RWPE2 (cell line): Measurements from ENCODE around the gene RGMA.

Experiments
- ATAC-seq: fragments of 200-7000 bp; cut with Tn5 transposase; 3 replicates; pipeline ENCODE4 v1.9.1; 2021; ENCODE audit warnings: low read depth
- DNase-seq: peaks from one replicate; pipeline ENCODE4 v3.0.0-alpha.2; 2020; ENCODE audit warnings: low spot score
- H3K27ac ChIP-seq: fragments of 450-650 bp; 2 replicates; pipeline ENCODE4 v1.5.1; 2017; ENCODE audit warnings: mild to moderate bottlenecking; ENCODE audit not compliant: poor library complexity, severe bottlenecking
- H3K27me3 ChIP-seq: fragments of 250-450 bp; sonication (Bioruptor Pico); 2 replicates; pipeline ENCODE4 v1.5.1; 2021; ENCODE audit warnings: mild to moderate bottlenecking, moderate library complexity; ENCODE audit not compliant: insufficient read depth, poor library complexity, severe bottlenecking
- H3K36me3 ChIP-seq: fragments of 250-450 bp; sonication (Bioruptor Pico); 2 replicates; pipeline ENCODE4 v1.5.1; 2020; ENCODE audit warnings: low read depth, mild to moderate bottlenecking, moderate library complexity
- H3K4me1 ChIP-seq: fragments of 250-450 bp; sonication (Bioruptor Pico); 2 replicates; pipeline ENCODE4 v1.5.1; 2021; ENCODE audit warnings: mild to moderate bottlenecking, moderate library complexity; ENCODE audit not compliant: insufficient read depth, poor library complexity, severe bottlenecking
- H3K4me3 ChIP-seq: fragments of 250-450 bp; sonication (Bioruptor Pico); 2 replicates; pipeline ENCODE4 v1.5.1; 2021; ENCODE audit warnings: mild to moderate bottlenecking, moderate library complexity; ENCODE audit not compliant: severe bottlenecking
- H3K9me3 ChIP-seq: fragments of 250-450 bp; sonication (Bioruptor Pico); 2 replicates; pipeline ENCODE4 v1.5.1; 2021; ENCODE audit warnings: mild to moderate bottlenecking, moderate library complexity; ENCODE audit not compliant: severe bottlenecking
- TF ChIP-seq, protein P1 (sequence below): fragments of 450-650 bp; IDR thresholded peaks from one replicate; pipeline ENCODE4 v1.5.1; 2017; ENCODE audit warnings: mild to moderate bottlenecking, moderate library complexity; ENCODE audit not compliant: poor library complexity, severe bottlenecking

RGMA gene

DNA sequence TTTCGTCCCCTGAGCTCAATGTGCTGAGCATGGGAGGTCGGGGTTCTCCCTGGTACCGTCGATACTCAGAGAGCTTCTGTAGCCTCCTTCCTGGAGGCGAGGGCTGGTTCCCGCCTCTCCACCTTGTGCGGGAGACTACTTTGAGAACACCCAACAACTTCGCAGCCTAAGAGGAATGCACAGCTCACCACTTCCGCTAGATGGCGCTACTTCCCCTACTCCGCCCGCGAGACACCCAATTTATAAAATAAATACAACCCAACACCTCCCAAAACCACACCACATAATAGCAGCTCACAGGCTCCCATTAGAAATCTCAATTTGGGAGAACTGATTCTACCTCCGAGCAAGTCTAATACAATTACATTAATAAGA is 1.2 kb downstream of the RGMA start:
- no peak overlapping the region for H3K27ac ChIP-seq
- H3K4me3 ChIP-seq, result peak overlapping the region; percentile 25
- H3K9me3 ChIP-seq, result no peaks in the 10 kb centered on the region
- no peaks in the 10 kb centered on the region for H3K36me3 ChIP-seq
- H3K4me1 ChIP-seq, result no peaks in the 10 kb centered on the region
- DNase-seq, result no peak
- H3K27me3 ChIP-seq, result peaks cover 71% of the 10 kb centered on the region
- ATAC-seq, result peak; percentile 61
- TF ChIP-seq, protein P1, sequence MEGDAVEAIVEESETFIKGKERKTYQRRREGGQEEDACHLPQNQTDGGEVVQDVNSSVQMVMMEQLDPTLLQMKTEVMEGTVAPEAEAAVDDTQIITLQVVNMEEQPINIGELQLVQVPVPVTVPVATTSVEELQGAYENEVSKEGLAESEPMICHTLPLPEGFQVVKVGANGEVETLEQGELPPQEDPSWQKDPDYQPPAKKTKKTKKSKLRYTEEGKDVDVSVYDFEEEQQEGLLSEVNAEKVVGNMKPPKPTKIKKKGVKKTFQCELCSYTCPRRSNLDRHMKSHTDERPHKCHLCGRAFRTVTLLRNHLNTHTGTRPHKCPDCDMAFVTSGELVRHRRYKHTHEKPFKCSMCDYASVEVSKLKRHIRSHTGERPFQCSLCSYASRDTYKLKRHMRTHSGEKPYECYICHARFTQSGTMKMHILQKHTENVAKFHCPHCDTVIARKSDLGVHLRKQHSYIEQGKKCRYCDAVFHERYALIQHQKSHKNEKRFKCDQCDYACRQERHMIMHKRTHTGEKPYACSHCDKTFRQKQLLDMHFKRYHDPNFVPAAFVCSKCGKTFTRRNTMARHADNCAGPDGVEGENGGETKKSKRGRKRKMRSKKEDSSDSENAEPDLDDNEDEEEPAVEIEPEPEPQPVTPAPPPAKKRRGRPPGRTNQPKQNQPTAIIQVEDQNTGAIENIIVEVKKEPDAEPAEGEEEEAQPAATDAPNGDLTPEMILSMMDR, result peak; percentile 99

DNA sequence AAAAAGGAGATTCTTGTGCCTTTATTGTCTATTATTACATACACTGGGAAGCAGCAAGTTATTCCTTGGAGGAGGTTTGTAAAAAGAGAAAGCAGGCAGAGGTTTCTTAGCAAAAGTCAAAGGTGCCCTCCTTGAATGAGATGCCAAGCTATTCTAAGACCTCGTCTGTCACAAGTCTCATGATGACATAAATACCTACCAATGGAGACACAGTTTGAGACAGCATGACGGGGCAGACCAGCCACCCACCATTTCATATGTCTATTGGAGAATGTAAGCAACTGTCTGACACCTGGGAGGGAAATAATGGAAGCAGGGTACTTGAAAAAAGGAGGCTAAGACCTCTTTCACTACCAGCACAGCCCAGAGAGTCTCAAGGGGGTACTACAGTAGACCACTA is 2.2 kb downstream of the RGMA start:
- ATAC-seq, result no peak
- H3K4me1 ChIP-seq, result no peaks in the 10 kb centered on the region
- H3K27me3 ChIP-seq, result peaks cover 78% of the 10 kb centered on the region
- no peak for DNase-seq
- no peaks in the 10 kb centered on the region for H3K36me3 ChIP-seq
- no peak overlapping the region for H3K4me3 ChIP-seq
- TF ChIP-seq, protein P1, result no peak
- H3K9me3 ChIP-seq, result no peaks in the 10 kb centered on the region
- H3K27ac ChIP-seq, result no peak overlapping the region

DNA sequence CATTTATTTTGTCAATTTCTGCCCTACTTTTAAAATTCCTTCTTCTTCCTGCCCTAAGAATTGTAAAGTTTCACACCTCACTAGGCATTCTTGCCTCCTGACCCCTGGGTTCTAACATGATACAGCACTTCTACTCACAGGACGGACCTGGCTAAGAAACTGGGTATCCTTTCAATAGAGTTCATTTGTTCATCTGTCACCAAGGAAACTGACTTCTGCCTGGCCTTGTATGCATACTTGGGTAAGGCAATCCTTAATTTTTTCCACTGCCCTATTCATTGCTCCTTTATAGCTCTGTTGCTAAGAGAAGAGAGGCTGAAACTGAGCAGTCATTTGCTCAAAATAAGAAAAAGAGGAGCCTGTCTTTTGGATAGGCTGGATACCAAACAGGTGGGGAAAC is 3.3 kb downstream of the RGMA start:
- Histone ChIP-seq H3K36me3 (no peaks in the 10 kb centered on the region), H3K4me1 (no peaks in the 10 kb centered on the region), H3K27ac (no peak overlapping the region), H3K27me3 (peaks cover 78% of the 10 kb centered on the region), H3K4me3 (no peak overlapping the region), H3K9me3 (no peaks in the 10 kb centered on the region)
- TF ChIP-seq, protein P1, result no peak
- ATAC-seq (no peak), DNase-seq (no peak)

GRCh38 chr15:93082861-93083260 is 6.2 kb downstream of the RGMA start:
- no peaks in the 10 kb centered on the region for H3K4me1 ChIP-seq
- no peak overlapping the region for H3K27ac ChIP-seq
- DNase-seq, result no peak
- H3K4me3 ChIP-seq, result no peak overlapping the region
- H3K9me3 ChIP-seq, result no peaks in the 10 kb centered on the region
- H3K36me3 ChIP-seq, result no peaks in the 10 kb centered on the region
- H3K27me3 ChIP-seq, result peaks cover 64% of the 10 kb centered on the region
- ATAC-seq, result no peak
- TF ChIP-seq, protein P1, result no peak

- Histone ChIP-seq H3K27ac (no peak overlapping the region), H3K36me3 (no peaks in the 10 kb centered on the region), H3K9me3 (no peaks in the 10 kb centered on the region), H3K27me3 (peaks cover 50% of the 10 kb centered on the region), H3K4me1 (no peaks in the 10 kb centered on the region), H3K4me3 (no peak overlapping the region)
- no peak for ATAC-seq
- no peak for DNase-seq
- TF ChIP-seq, protein P1, result no peak
These were observed 7.6 kb downstream of the RGMA start for GRCh38 chr15:93081399-93081798.
